HG02798 (cell line): ENCODE results near the gene HES5.
A peak's percentile ranks its signal among the peaks of the same experiment; 100 is the strongest.

Experiments used
- ATAC-seq: cut with Tn5 transposase; IDR thresholded peaks from one replicate; pipeline ENCODE4 v1.9.1; 2021; ENCODE audit warnings: mild to moderate bottlenecking; ENCODE audit not compliant: unreplicated experiment, poor library complexity

Gene HES5

GRCh38 chr1:2534687-2535441 lies 4.8 kb upstream of the HES5 start:
- no peak for ATAC-seq

GRCh38 chr1:2534315-2534686 lies 4.2 kb upstream of the HES5 start:
- no peak for ATAC-seq

- ATAC-seq = no peak
These were observed 3.3 kb upstream of the HES5 start for GRCh38 chr1:2533365-2533764.

GRCh38 chr1:2532485-2533160 lies 2.6 kb upstream of the HES5 start:
- ATAC-seq = no peak

- no peak for ATAC-seq
These were observed 674 bp upstream of the HES5 start for GRCh38 chr1:2530513-2531361.

GRCh38 chr1:2528966-2529783 lies 888 bp downstream of the HES5 start:
- ATAC-seq = no peak

- ATAC-seq = no peak
These were observed 1.5 kb downstream of the HES5 start for GRCh38 chr1:2528611-2528965.

- no peak for ATAC-seq
These were observed 2.0 kb downstream of the HES5 start for GRCh38 chr1:2528016-2528415.

- ATAC-seq = no peak
These were observed 2.6 kb downstream of the HES5 start for GRCh38 chr1:2527556-2527860.

GRCh38 chr1:2526824-2527555 lies 3.1 kb downstream of the HES5 start:
- peak; percentile 18 for ATAC-seq

- peak; percentile 90 for ATAC-seq
These were observed 3.9 kb downstream of the HES5 start, which contains the start of gene PANK4 for GRCh38 chr1:2525920-2526823. PANK4 (minus strand) TSS chr1:2526596; CDS start chr1:2526587, 9 bp downstream.

- ATAC-seq = no peak
These were observed 4.5 kb downstream of the HES5 start for GRCh38 chr1:2525572-2525919.

GRCh38 chr1:2523891-2524609 lies 6.0 kb downstream of the HES5 start:
- no peak for ATAC-seq

- no peak for ATAC-seq
These were observed 6.7 kb downstream of the HES5 start for GRCh38 chr1:2523191-2523890.

GRCh38 chr1:2522230-2522629 lies 7.8 kb downstream of the HES5 start:
- no peak for ATAC-seq

- no peak for ATAC-seq
These were observed 9.3 kb downstream of the HES5 start for GRCh38 chr1:2520806-2521205.

- no peak for ATAC-seq
These were observed 9.9 kb downstream of the HES5 start for GRCh38 chr1:2520206-2520605.

GRCh38 chr1:2519729-2520128 lies 10.3 kb downstream of the HES5 start:
- no peak for ATAC-seq
